Activated CD4-positive, CD25-positive, alpha-beta regulatory T cell treated with anti-CD3 and anti-CD28 coated beads, Interleukin-2, amount 50 U/mL, for 72 hours (primary cell): ENCODE results near the gene PTH2.
"Not testable (repeated sequence)": the region's sequence is repeated elsewhere in the genome, so short reads cannot be mapped to it uniquely, and the experiment has no call there.

Experiments
- DNase-seq: peaks from one replicate; pipeline ENCODE4 v3.0.0; 2021

The PTH2 gene, protein sequence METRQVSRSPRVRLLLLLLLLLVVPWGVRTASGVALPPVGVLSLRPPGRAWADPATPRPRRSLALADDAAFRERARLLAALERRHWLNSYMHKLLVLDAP

DNA sequence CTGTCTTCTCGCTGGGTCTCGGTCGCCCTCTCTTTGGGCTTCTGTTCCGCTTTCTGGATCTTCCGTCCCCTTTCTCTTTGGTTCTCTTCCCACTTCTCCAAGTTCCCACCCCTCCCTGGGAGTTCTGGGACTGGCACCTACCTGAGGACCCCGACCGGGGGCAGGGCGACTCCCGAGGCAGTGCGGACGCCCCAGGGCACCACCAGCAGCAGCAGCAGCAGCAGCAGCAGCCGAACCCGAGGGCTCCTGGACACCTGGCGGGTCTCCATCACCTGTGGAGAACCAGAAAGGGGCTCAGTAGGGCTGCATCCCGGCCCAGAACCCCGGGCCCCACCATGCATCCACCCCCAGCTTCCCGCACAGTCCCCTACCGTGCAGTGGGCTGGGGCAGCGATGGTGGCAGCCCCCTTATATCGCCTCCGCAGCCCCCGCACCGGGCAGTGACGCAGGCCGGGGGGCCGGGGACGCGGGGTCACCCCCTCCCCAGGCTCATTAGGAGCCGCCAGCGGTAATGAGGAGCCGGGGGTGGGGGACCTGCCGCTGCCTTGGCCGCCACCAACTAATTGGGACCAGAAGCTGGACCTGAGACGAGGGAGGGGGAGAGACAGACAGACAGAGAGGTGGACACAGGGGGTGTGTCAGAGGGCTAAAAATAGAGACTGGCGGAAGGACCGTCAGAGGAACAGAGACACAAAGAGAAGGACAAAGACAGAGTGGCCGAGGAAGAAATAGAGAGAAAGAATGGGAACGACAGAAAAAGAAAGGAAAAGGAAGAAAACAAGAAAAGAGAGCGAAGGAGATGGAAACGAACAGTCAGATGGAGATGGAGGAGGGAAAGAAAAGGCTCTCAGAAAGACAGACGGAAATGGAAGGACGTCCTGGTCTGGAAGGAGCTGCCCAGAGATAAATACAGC is at the start of gene PTH2:
TSS of gene PTH2 (minus strand) at position 371 of the 914 bp plus-strand sequence. CDS start at position 269, 102 bp downstream.
- no peak for DNase-seq

- no peak for DNase-seq
These were observed 49.7 kb upstream of the PTH2 start for GRCh38 chr19:49472936-49473335.

- DNase-seq, result no peak
These were observed 47.4 kb upstream of the PTH2 start for GRCh38 chr19:49470615-49470978.

- peak; percentile 78 for DNase-seq
These were observed 46.8 kb upstream of the PTH2 start for GRCh38 chr19:49469828-49470614.

DNA sequence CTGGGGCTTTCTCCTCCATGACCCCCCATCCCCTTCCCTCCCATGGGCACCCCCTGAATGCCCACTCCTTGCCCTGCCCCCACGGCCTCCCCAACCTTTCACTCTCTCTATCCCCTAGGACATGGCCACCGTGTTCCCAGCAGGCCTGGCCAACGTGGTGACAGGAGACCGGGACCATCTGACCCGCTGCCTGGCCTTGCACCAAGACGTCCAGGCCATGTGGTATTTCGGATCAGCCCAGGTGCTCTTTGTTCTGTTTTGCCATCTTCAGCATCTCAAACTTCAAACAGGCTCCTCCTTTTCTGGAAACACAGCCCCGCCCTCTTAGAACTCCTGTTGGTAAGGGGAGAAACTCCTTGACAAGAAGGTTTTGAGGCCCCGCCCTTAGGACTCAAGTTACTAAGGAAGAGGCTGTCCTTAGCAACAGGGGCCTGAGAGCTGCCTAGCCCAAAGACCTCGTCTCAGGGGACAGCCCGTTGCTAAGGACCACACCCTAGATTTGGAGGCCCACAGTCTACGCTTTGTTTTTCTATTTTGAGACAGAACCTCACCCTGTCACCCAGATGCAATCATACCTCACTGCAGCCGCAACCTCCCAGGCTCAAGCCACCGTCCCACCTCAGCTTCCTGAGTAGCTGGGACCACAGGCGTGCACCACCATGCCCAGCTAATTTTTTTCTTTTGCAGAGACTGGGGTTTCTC is 45.7 kb upstream of the PTH2 start:
- peak; percentile 75 for DNase-seq

GRCh38 chr19:49468199-49468598 is 45.0 kb upstream of the PTH2 start:
- DNase-seq, result no peak

DNA sequence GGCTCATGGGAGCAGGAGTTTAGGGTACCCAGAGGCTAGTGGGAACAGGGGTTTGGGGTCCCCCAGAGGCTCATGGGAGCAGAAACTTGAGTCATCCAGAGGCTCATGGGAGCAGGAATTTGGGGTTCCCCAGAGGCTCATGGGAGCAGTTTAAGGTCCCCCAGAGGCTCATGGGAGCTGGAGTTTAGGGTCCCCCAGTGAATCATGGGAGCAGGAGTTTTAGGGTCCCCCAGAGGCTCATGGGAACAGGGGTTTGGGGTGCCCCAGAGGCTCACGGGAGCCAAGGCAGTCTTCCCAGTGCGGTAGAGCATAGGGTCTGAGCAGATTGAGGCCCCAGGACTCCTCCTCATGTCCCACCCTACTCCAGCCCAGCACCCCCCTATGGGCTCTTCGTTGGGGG is 42.1 kb upstream of the PTH2 start:
- DNase-seq, result no peak

GRCh38 chr19:49463960-49464740 is 40.9 kb upstream of the PTH2 start:
- DNase-seq, result no peak

DNA sequence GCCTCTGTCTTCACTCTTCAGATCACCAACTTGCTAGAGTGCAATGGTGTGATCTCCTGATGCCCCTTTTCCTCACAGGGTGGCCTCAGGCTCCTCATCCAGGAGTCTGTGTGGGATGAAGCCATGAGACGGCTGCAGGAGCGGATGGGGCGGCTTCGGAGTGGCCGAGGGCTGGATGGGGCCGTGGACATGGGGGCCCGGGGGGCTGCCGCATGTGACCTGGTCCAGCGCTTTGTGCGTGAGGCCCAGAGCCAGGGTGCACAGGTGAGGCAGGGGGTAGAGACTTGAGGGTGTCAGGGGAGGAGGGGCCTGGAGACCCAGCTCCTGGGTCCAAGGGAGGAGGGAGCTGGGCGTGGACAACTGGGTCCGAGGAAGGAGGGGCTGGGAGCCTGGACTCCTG is 39.3 kb upstream of the PTH2 start:
- no peak for DNase-seq

DNA sequence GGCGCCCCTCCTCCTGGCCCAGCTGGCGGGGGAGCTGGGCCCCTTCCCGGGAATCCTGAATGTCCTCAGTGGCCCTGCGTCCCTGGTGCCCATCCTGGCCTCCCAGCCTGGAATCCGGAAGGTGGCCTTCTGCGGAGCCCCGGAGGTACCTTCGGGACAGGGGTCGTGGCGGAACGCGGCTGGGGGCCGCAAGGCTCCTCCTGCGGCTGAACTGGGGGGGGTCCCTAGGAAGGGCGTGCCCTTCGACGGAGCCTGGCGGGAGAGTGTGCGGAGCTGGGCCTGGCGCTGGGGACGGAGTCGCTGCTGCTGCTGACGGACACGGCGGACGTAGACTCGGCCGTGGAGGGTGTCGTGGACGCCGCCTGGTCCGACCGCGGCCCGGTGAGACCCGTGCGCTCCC is 38.4 kb upstream of the PTH2 start:
- no peak for DNase-seq

GRCh38 chr19:49461130-49461529 is 37.9 kb upstream of the PTH2 start:
- not testable (repeated sequence) for DNase-seq

- no peak for DNase-seq
These were observed 36.1 kb upstream of the PTH2 start for GRCh38 chr19:49459388-49459787.

DNA sequence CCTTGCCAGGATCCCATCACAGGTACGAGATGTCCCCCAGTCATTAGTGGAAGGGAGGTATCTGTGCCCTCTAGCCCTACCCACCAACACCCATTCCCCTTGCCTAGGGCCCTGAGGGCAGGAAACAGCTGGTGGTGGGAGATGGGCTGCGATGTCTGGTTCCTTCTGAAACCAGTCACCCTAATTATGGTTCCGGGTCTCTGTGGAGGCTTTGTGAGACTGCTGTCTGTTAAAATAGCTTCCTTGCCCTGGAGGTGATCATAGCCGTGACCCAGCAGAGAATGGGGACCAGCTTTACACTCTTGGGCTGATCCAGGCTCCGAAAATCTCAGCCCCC is 35.3 kb upstream of the PTH2 start:
- DNase-seq, result no peak

GRCh38 chr19:49456326-49456725 is 33.1 kb upstream of the PTH2 start:
- DNase-seq, result no peak

DNA sequence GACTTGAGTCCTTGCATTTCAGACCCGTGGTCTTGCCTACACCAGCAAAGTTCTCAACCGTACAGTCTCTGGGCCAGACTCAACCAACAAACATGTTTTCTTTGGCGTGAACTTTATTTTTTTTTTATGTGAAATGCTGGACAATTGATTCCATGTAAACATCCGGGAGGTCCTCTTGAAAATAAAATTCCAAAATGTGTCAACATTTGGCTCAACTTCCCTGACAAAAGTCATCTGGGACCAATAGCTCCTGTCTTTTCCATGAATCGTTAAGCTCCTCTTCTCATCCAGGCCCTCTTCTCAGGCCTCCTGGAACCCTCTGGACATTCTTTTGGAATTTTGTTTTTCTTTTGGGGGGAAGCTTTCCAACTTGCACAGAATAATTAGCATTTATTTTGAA is 32.5 kb upstream of the PTH2 start:
- DNase-seq, result no peak

- no peak for DNase-seq
These were observed 30.6 kb upstream of the PTH2 start for GRCh38 chr19:49453757-49454240.

GRCh38 chr19:49453013-49453756 is 29.9 kb upstream of the PTH2 start, which contains the start of gene ALDH16A1:
Gene ALDH16A1 (plus strand): TSS chr19:49453225. CDS start chr19:49453332, 107 bp downstream.
- DNase-seq, result peak; percentile 98

DNA sequence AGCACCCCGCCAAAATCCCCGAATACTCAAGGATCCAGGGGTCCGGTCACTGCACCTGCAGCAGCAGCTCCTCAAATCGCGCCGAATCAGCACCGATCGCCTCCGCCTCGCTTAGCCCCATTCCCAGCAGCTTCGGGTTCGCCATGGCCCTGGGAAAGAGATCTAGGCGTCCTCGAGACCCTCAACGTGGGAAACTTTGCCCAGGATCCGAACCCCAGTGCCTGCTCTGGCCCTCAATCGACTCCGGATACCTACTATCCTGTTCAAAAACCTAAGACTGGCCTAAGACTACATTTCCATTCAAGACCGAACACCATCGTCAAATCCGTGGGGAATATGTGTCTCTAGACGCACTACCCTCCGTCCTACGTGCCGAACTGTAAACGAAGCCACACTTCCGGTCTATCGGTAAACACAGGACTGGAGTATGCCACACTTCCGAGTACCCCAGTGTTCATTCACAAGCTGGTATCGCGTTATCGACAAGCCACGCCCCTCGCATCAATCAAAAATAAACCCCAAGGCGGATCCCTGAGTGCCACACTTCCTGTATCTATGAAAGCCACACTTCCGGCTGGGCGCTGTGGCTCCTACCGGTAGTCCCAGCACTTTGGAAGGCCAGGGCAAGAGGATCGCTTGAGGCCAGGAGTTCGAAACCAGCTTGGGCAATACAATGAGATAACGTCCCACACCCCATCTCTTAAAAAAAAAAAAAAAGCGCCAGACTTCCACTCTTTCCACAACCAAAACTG is 28.4 kb upstream of the PTH2 start, which contains the start of gene PIH1D1:
TSS of gene PIH1D1 (minus strand) at position 385 of the 752 bp plus-strand sequence. CDS start at position 145, 240 bp downstream.
- peak; percentile 89 for DNase-seq

- DNase-seq, result no peak
These were observed 27.2 kb upstream of the PTH2 start for GRCh38 chr19:49450405-49450804.

- DNase-seq, result no peak
These were observed 25.2 kb upstream of the PTH2 start for GRCh38 chr19:49448432-49448786.
